Central memory CD4-positive, alpha-beta T cell (primary cell): ENCODE measurements around the gene MRPL30.
"Not testable (repeated sequence)": the region's sequence is repeated elsewhere in the genome, so short reads cannot be mapped to it uniquely, and the experiment has no call there.

ENCODE experiments used
- DNase-seq: peaks from one replicate; pipeline ENCODE4 v3.0.0; 2022
- total RNA-seq, 3 experiments: gene quantifications; one replicate each; lab custom pipeline; 2026; lab: John Stamatoyannopoulos, UW

The MRPL30 gene
- 17.9 to 40.2 (median 32.8) reads per million in 3 experiments for total RNA-seq

DNA sequence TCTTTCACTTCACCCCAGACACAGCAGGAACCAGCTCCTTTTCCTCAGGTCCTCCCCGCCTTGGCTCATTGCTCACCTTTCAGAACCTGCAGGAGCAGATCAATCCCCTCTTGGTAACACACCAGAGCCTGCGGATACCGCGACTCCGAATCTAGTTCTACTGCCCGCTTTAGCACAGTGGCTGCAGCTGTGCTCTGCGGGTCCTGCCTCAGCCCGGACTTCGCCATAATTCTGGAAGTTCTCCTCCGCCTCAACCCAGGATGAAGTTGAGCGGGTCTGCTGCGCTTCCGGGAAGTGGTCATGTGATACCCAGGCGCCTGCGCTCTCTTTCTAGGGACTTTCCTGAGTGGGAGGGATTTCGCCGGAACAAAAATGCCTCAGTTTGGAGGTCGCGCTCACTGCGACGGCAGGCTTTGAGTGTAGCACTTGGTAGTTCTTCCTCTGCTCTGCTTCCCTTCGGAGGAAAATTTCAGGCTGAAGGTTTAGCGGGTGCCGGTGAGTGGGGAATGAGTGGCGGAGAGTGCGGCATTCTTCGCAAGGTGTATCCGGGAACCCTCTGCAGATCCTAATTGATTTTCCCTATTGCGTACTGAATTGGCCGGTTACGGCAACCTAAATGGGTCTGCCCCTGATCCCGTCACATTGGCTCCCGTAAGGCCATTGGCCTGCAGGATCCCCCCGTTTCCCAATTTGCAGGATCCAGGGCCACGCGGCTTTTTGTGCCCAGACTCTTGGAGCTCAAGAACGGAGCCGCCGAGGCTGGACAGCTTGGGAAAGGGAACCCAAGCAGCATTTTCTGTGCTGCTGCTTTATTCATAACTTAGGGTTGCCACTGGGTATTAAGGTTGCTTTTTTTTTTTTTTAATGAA lies at the start of gene MRPL30, which contains the start of gene MITD1:
Gene MRPL30 (plus strand): TSS at position 430 of the 869 bp plus-strand sequence. CDS start 5,020 bp downstream, outside the sequence.
Gene MITD1 (minus strand): TSS at position 304 of the 869 bp plus-strand sequence. CDS start 77 bp downstream, at position 227.
- DNase-seq, result peak; percentile 92

DNA sequence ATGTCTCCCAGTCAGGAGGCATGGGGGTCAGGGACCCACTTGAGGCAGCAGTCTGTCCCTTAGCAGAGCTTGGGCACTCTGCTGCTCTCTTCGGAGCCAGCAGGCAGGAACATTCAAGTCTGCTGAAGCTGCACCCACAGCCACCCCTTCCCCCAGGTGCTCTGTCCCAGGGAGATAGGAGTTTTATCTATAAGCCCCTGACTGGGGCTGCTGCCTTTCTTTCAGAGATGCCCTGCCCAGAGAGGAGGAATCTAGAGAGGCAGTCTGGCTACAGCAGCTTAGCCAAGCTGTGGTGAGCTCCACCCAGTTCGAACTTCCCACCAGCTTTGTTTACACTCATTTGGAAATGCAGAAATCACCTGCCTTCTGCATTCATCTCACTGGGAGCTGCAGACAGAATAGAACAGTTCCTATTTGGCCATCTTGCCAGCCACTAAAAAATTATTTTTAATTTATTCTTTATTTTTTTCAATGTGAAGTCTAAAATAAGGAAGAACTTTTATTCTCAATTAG lies 45.9 kb upstream of the MRPL30 start:
- DNase-seq, result not testable (repeated sequence)

DNA sequence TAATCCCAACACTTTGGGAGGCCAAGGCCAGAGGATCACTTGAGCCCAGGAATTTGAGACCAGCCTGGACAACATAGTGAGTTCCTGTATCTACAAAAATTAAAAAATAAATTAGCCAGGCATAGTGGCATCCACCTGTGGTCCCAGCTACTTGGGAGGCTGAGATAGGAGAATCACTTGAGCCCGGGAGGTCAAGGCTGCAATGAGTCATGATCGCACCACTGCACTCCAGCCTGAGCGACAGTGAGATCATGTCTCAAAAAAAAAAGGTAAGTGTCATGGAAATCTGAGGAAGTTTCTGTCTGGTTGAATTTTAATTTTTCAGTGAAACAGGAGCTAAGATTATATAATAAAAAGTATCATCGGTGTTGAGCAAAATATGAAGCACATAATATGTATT lies 42.0 kb upstream of the MRPL30 start:
- no peak for DNase-seq

DNA sequence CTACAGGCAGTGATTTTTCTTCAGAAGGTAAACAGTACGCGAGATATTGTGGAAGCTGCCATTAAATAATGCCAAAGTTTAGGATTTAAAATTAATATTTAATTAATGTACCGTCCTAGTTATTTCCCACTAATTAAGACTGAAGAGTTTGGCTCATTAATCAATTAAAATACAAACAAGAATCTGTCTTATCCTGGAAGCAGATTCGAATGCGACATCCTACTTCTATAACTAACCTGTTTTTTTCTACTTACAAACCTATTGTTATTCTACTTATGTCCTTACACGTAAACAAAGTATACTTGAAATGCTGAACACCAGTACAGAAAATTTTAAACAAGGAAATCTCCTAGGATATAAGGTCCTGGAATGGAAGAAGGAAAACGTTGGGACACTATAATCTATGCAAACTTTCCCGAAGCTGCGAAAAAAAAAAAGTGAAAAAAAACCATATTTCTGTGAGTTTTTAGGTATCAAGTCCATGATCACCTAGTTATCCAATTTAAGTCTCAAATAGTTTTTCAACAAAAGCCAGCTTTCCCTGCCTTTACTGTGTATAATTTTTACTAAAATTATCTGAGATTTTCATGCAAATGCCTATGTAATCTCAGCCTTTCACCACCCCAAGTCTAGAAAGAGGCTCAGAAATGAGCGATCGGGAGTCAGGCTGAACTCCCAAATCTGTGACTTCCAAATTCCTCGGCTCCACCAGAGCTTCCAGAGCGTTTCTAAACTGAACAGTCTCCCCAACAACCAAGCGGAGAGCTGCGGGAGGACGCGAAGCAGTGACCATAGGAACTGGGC lies 40.7 kb upstream of the MRPL30 start:
- DNase-seq, result no peak

DNA sequence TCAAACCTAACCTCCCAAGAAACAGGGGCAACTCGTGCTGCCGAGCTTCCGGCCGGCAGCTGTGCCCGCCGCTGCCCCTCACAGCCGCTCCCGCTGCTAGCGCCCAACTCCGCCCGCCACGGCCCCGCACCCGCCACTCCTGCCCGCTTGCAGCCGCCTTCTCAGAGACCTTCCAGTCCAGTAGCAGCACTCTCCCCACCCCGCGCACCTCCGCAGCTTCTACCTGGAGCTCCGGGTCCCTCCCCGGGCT lies 40.2 kb upstream of the MRPL30 start:
- DNase-seq, result no peak

DNA sequence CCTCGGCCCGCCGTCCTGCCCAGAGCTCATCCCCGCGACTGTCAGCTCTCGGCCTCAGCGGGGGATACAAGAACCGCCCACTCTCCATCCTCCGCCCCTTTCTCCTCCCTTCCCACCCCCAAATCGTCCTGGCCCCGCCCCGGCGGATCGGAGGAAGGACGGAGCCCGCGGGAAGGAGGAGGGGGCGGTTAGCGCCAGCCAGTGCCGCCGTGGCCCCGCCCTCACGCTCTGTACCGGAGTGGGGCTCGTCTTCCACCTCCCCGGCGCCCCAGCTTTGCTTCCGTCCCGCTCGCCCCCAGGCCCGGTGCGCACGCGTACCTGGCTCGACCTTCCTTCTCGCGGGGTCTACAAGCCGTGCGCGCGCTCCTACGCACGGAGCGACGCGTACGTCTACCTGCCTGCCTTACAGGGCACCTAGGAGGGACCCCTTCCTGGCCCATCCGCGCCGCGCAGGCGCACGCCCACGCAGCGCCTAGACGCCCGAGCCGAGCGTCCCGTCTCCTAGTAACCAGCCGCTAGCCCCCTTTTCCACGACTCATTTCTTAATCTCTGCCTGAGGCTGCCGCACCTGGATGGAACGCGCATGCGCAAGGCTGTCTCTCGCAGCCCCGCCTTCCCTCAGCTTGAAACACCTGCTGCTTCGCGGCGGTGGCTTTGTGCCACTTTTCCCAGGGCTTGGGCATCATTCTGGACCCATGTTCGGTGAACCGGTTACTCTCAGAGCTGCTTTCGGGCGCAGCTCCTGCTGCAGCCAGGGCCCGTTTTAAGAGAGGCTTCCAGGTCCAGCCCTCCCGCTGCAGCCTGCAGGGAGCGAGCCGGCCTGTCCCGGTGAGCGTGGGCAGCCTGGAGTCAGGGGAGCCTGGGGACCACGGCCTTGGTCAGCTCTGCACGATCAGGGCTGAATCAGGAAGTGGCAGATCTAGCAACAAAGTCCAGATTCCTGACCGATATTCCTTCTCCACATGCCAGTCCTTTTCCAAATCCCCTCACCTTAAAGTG lies 39.6 kb upstream of the MRPL30 start, which contains the start of gene C2orf15:
Gene C2orf15 (plus strand): TSS at position 598 of the 999 bp plus-strand sequence. CDS start 8,852 bp downstream, outside the sequence.
- DNase-seq, result peak; percentile 97

DNA sequence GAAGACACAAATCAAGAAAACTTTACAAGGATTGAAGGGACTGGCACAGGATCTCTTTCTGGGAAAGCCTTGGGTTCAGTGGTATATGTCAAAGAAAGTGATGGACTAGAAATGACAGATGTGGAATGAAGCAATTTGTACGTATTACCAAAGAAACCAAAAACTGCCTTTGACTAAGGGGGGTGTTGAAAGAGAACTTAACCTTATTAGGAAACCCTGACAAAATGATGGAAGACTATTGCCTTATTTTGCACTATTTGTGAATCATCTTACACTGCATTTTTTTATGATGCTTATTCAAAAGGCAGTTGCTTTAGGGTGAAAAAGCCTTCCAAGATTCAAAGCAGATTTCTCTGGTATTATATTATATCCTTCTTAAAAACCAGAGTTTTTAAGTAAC lies 30.3 kb upstream of the MRPL30 start:
- DNase-seq, result no peak

DNA sequence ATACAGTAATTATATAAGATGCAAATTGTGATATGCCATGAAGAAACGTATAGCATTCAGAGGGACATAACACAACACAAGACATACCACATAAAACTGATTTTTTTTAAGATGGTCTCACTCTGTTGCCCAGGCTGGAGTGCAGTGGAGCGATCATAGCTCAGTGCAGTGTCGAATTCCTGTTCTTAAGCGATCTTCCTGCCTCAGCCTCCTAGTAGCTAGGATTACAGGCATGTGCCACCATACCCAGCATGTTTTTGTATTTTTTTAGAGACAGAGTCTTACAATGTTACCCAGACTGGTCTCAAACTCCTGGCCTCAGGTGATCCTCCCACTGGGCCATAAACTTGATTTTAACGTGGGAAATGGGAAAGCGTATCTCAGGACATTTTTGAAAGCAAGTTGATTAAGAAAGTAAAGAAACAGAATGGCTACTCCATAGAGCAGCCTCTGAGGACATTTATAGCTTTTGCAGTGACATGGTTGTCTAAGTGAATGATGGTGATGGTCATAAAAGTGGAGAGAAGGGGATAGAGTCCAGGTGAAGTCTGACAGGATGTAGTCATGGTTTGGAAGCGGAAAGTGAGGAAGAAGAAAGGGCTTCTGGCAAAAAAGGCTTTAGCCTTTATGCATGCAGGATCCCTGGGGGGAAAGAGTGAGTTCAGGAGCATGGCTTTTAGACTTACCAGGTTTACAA lies 28.6 kb upstream of the MRPL30 start:
- DNase-seq, result no peak

DNA sequence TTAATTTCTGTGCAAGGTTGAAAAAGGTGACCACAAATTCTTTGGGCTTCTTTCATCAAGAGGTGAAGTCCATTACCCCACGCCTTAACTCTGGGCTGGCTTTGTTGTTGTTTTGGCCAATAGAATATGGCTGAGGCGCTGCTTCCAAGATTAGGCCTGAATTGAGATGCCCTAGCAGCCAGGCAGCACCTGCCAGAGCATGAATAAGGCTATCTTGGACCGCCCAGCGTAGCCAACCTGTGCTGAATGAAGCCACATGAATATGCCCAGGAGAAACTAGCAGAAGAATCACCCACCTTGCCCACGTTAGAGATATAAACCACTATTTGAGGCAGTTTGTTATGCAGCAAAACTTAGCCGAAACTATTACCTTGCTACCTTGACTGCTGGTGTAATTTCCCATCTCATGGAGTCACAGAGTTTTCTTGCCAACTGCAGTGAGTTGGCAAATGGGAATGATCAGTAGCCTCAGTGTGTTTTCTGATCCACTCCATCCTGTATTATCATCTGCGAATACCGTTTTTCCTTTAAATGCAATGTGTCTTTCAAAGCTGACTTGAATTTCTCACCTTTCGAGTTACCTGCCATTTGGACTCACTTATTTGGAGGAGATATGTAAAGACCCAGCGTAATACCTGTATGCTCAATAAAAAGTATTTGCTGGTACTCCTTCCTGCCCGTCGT lies 26.9 kb upstream of the MRPL30 start:
- DNase-seq, result no peak

DNA sequence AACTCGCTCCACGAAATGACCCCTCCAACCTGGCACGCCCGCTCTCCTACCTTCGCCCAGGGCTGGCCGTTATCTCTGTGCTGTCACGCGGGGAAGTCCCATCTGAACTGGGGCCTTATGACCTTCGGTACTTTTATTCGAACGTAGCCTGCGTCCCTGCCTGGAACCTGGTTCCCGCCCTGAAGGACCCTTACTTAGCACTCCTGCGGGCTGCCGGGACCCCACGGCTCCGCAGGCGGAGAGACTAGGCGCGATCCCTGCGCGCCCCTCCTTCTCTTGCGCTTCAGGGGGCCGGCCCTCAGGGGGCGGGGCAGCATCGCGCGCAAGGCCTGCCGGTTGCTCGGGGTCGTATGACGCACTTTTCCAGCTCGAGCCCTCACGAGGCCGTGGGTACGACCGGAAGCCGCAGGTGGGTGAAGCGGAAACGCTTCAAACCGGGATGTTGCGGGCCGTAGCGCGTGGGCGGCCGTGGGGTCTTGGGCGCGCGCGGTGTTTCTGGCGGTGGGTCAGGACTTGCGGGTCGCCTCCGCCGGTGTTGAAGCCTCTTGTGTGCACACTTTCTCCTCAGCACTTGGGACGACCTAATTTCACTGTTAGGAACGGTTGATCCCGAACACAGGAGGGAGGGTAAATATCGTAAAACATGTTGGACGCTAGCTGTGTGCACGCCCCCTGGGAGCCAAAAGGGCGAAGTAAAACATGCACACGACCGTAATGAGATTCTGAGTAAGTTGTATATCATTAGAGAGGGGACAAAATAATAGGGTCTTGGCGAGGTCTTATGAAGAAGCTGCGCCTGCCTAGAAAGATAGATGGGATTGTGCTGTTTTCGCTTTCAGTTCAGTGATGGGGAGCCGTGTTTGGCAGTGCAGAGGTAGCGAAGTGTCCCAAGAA lies 26.1 kb upstream of the MRPL30 start, which contains the start of the genes LIPT1 and TSGA10:
Gene LIPT1 (plus strand): TSS at position 325 of the 894 bp plus-strand sequence. CDS start 6,991 bp downstream, outside the sequence.
Gene TSGA10 (minus strand): TSS at position 300 of the 894 bp plus-strand sequence. CDS start 45,503 bp downstream, outside the sequence.
- DNase-seq, result peak; percentile 92

DNA sequence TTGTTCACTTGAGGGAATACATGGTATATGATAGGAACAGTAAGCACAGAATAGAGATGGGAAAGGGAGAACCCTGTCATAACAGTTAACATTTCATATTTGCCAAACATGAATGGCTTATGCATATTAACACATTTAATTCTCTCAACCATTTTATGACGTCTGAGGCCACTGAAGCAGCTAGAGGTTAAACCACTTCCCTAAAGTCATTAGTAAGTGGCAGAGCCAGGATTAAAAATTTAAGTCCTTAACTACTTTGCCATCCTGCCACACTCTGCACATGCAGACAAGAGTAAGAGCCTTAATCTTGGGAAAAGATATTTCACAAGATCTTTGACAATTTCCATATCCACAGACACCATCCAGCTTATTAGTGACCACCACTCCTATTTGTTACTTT lies 24.1 kb upstream of the MRPL30 start:
- no peak for DNase-seq

DNA sequence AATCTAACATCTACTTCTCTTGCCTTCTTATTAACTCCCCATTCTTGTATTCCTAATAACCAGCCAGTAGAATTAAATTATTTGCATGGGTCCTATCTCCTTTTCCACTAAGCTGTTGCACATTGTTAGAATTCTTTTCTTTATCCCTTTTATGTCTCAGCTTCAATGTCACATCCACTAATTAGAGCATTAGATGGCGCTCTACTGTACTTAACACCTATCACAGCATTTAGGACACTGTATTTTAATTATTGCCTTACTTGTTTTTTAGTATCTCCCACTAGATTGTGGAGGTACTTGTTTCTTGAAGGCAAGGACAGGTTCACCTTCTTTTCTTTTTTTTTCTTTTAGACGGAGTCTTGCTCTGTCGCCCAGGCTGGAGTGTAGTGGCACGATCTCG lies 22.4 kb upstream of the MRPL30 start:
- no peak for DNase-seq

DNA sequence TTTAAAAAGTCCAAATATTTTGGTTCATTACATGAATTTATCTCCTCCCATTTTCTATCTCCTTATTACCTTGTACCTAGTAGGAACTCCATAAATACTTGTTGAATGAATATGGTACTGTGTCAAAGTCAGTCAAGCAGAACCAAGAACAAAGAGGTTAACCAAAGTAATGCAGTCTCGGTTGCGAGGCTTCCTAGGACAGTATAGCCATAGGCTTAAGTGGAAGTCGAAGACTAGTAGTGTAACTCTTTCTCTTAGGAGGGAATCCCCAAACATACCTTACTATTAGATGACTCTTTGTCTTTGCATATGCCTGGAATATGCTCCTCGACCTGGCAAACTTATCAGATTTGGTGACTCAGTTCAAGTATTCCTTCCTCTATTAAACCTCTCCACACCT lies 21.4 kb upstream of the MRPL30 start:
- DNase-seq, result no peak

DNA sequence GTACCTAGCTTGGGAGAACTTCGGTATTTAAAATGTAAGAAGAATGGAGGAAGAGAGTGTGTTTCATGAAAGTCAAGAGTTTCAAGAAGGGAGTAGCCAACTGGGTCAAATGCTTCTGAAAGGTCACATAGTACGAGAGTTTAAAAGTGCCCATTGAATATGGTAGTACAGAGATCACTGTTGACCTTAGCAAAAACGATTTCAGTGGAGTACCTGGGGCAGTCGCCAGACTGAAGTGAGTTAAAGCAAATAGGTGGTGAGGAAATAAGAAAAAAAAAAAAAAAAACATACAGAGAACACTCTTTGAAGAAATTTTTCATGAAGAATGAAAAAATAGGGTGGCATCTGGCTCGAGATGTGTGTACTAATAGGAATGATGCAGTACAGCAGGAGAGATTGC lies 14.8 kb upstream of the MRPL30 start:
- no peak for DNase-seq

DNA sequence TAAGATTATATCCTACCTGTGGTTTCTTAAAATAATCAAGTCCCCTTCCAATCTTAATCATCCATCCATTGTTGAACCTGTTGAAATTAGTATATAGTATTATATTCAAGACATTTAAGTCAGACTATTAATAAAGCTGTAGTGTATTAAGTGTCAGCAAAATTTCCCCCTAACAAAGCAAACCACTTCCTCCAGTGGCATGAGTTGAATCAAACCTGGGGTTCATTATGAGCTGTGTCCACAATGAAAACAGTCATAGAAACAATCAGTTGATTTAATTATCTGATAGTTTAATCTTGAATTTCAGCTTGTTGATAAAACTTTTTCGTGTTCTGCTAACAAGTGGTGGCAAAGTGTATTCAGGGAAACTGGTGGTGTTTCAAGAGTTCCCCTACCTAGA lies 11.4 kb upstream of the MRPL30 start:
- DNase-seq, result no peak

DNA sequence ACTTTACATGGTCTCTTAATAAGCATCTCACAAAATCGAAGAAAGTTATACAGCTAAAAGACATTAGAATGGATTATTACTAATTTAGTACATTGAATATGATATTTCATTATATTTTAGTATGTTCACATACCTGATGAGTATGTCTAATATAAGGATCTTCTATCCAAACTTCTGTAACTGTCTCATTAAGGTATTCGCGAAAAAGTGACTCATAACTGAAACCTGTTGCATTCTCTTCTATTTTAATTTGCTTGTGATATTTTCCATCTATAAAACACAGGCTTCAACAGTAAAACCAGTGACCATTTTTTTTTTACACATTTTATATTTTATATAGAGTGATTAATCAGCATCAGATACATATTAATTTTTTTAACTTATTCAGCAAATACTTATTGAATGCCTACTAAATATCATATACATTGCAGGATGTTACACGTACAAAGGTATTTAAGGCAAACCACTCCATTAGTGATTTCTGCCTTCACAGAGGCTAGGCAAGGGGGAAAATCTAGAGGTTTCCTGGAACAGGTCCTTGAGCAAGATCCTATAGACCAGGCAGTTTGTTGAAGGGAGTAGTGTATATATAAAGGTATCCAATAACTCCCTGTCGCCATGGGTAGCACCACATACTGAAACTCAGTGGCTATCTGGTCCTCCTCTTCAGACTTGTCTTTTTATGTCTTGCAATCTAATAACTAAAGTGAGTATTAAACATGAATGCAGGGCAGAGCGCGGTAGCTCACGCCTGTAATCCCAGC lies 9.4 kb upstream of the MRPL30 start:
- no peak for DNase-seq

DNA sequence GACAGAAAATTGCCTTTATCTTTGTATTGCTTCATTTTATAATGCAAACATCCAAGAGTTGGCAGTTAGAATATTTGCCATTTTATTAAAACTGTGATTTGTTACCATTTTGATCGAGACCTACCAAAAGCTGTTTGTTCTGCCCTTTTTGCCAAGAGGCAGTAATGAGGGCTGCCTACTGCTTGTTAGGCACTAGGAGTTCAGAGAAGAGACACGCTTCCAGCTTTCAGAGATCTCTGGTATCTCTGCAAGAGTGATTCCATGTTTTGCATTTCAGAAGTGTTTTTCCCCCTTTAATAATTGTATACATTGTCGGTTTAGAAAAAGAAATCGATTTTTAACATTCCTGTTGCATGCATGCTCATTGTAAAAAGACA lies 628 bp downstream of the MRPL30 start:
- no peak for DNase-seq

DNA sequence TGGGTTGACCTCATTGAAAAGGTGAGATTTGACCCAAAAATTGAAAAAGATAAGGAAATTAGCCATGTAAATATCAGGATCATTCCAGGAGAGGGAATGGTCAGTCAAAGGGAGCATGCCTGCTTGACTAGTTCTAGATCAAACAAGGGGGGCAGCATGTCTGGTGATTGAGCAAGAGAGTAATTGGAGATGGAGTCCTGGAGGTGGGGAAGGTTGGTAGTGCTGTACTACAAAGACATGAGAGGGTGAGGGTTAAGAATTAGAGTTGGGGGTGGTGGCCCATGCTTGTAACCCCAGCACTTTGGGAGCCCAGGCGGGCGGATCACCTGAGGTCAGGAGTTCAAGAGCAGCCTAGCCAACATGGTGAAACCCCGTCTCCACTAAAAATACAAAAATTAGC lies 2.0 kb downstream of the MRPL30 start:
- no peak for DNase-seq

DNA sequence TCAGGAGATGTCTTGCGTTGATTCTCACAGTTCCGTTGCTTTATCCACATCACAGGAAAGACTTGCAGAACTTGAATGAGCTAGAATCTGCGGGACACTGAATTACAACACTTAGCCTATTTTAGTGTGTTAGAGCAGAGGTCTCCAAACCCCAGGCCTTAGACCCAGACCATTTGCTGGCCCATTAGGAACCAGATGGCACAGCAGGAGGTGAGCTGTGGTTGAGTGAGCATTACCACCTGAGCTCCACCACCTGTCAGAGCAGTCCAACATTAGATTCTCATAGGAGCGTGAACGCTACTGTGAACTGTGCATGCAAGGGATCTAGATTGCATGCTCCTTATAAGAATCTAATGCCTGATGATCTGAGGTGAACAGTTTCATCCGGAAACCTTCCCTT lies 3.8 kb downstream of the MRPL30 start:
- no peak for DNase-seq
